CD4-positive, alpha-beta T cell treated with Interleukin-21 for 1 hour (primary cell): ENCODE results near the gene OTOF.

Experiments used
- DNase-seq: peaks from one replicate; pipeline ENCODE4 v3.0.0-alpha.2; 2020

OTOF gene

GRCh38 chr2:26463244-26464192, 14.4 kb downstream of the OTOF start:
- no peak for DNase-seq

DNA sequence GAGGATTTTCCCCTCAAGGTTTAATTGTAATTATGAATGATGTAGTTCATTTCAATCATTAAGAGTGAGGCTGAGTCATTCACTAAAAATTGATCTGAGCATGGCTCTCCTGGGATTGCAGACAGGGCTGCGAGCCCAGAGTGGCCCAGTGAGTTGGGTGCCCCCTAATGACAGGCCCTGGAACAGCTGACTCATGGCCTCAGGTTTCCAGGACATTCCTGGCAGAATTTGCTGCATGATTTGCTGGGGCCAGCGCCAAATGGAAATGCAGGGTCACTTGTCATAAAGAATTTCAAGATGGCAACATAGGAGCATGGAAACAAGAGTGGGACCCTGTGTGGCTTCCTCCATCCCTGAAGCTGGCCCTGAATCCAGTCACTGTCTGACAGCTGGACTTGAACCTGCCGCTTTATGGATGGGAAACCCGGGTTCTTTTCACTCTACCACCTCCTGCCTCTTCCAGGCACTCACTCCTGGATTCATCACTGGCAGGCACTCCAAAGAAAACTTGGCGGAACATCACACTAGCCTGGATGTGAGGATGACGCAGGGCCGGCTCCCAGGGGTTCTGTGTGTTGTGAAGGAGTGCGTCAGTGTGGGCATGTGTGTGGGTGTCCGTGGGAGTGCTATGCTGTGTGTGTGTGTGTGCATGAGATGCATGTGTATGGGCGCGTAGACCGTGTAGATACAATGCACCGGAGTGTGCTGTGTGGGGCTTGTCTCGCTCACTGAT, 15.2 kb downstream of the OTOF start:
- DNase-seq, result no peak

GRCh38 chr2:26462100-26462499, 15.8 kb downstream of the OTOF start:
- no peak for DNase-seq

- no peak for DNase-seq
Measured at GRCh38 chr2:26461601-26462023, 16.3 kb downstream of the OTOF start.

DNA sequence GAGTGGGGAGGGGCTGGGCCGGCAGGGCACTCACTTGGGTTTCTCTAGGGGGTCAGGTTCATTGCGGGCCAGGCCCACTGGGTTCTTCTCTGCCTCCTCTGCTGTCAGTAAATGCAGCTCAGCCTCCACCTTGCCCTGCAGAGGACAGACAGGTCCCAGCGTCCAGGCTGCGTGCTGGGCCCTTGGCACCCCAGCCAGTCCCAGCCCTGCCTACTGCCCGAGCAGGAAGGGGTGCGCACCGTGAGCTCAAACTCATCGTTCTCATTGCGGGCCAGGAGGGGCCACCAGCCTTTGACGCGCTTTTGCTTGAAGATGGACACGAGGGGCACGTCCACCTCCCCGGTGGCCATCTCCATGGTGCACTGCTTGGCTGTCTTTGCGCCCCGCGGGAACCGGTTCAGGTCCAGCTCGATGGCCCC, 17.3 kb downstream of the OTOF start:
- DNase-seq, result no peak

GRCh38 chr2:26459991-26460612, 17.8 kb downstream of the OTOF start:
- DNase-seq, result no peak

GRCh38 chr2:26458365-26459042, 19.4 kb downstream of the OTOF start:
- DNase-seq, result no peak

DNA sequence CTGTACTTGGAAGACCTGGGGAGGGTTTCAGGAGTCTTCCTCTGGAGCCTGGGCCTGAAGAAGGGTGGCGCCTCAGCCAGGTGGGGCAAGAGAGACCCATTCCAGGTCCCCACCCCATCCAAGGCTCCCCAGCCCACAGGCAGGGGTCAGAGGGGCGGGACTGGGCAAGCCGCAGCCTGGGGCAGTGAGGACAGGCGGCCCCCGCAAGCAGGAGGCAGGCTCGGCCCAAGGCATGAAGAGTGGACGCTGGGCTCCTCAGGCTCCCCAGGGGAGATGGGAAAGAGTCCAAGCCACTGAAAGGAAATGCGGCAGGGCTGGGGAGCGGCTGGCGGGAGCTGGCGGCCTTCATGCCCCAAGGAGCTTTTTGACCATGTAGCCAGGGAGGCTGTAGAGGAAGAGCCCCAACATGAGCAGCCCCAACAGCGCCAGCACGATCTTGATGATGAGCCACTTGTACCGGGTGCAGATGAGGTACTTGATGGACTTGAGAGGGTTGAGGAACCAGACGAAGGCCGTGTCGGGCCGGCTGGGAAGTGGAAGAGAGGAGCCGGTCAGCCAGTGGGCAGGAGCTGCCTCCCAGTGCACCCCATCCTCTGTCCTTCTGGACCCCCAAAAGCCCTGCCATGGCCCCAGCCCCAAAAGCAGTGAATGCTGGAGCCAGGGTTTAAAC, 20.1 kb downstream of the OTOF start:
- no peak for DNase-seq

GRCh38 chr2:26457251-26457666, 20.7 kb downstream of the OTOF start:
- DNase-seq, result no peak

DNA sequence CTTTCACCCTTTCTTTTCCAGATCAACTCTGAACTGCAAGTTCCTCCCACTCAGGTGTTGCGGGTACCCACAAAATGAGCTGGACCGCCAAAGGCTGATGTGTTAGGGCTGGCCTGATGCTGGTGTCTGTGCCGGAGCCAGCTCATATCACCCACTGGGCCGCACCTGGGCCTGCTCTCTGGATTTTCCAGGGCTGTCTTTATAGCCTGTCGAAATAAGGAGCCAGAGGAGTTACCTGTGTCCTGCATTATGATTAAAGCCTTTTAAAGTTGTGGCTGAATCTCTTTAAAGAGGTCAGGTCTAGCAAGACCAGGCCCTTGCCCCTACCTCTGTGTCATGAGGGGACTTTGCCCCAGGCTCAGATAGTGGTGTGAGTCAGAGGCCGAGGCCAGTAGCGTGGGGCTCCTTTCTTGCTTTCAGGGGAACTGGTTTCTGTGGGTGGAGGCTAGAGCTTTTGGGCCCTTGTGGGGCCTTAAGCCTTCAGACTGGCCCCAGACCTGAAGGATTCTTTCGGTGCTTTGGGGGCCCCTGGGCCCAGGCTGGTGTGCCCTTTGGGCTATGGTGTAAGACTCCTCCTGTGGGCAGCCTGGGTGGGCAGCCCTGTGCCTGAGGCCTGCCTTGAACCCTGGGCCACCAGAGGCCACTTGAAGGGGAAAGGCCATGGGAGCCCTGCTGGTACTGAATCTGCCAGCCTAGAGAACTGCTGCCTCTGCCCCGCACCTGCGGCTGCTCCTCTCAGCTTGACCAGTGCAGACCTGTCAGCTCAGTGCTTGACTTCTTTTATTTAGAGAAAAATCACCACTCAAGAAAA, 21.3 kb downstream of the OTOF start:
- no peak for DNase-seq

GRCh38 chr2:26455670-26456439, 22.1 kb downstream of the OTOF start:
- DNase-seq, result no peak

DNA sequence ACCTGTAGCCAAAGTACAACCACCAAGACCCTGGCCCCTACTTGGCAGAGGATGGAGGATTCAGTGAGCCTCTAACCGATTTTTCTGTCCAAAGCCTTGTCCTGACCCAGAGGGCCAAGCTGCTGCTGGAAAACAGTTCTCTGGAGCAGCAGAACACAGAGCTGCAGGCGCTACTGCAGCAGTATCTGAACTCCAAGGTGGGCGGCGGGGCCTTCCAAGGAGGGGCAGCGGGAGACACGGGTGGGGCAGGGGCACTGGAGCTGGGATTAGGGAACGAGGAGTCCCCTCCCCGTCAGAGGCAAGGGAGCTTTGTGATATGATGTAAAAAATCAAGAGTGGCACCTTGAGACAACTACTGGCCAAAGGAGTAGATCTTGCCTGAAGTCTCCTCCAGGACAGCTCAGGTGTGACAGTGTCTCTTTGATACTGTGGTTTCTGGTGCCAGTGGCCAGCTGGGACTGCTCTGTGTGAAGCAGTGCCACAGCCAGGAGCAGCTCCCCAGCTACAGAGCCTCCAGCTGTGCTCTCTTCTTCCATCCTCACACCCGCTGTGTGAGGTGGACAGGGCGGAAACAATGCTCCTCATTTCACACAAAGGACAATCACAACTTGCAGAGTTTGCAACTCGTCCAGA, 22.8 kb downstream of the OTOF start:
- no peak for DNase-seq

DNA sequence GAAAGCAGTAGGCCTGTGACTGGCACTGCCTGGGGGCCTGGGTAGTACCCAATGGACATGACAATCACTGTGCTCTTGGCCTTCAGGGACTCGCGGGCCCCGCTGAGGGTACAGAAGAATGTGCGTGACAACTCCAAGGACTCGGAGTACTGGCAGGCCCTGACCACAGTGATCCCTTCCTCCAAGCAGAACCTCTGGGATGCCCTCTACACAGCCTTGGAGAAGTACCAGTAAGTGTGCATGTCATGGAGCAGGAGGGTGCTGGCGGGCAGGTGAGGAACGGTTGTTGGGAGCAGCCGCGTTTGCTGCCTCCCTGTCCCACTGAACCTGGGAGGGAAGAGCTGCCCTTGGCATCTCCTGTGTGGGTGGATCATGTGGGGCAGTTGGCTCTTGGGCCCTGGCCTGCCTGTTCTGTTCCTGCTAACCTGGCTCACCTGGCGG, 23.3 kb downstream of the OTOF start:
- DNase-seq, result no peak

- no peak for DNase-seq
Measured at GRCh38 chr2:26453421-26454329, 24.2 kb downstream of the OTOF start.

DNA sequence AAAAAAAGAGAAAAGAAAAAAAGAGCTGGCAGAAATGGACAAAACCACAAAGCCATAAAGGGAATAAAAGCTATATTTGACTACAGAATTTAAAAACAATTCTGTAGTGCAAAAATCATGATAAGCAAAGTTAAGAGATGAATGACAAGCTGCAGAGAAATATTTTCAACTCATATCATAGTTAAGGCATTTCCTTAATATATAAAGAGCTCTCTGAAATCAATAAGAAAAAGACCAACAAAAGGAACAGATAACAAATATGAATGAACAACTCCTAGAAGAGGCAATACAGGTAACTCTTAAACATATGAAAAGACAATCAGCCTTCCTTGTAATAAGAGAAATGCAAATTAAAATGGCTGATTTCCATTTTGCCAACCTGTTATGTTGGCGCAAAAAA, 26.2 kb downstream of the OTOF start:
- no peak for DNase-seq

GRCh38 chr2:26450031-26450635, 27.8 kb downstream of the OTOF start:
- no peak for DNase-seq

- DNase-seq, result no peak
Measured at GRCh38 chr2:26449278-26450030, 28.5 kb downstream of the OTOF start.

DNA sequence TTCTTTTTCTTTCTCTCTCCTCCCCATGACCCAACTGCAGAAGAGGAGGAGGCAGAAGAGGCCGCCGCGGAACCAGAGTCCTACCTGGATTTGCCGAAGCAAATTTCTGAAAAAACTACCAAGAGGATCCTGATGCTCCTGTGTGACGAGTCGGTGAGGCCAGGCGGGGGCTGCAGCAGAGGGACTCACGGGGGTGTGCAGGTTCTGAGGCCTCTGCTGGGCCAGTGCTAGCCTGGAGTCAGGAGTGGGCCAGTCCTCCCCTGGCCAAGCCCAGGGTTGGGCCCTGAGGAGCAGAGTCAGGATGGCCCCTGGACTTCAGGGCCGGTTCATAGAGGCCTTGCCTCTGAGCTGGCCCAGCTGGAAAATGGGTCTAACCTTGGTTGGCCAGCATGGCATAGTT, 29.3 kb downstream of the OTOF start:
- DNase-seq, result no peak
